ENCODE data around the gene CDH24. TPM values are rescaled to one million over a fixed set of nuclear protein-coding genes. Genes with fewer than 3 reads are reported as not detected.

Gene CDH24
- total and polyA plus RNA-seq, 12 donors: 0.57 to 9.1 (median 1.6) TPM

- TF ChIP-seq CTCF (IDR thresholded peaks at IDR 0.05): no peak
- H3K9me3 ChIP-seq: no peaks in the 10 kb centered on the region
- WGBS, 2 donors: 92 to 96% methylated on average over 10 of the region's 10 CpGs
- peaks cover 0 to 52% (median 22%) of the 10 kb centered on the region in 9 donors for H3K36me3 ChIP-seq
- ATAC-seq: no peak
- intact Hi-C loops (cut with DNase I): no loop called here
- no peaks in the 10 kb centered on the region for H3K27me3 ChIP-seq
- DNase-seq: no peak
- peaks cover 0 to 33% (median 19%) of the 10 kb centered on the region in 9 donors for H3K4me1 ChIP-seq
- no peak overlapping the region for H3K27ac ChIP-seq
- H3K4me3 ChIP-seq: peak overlapping the region in 8 of 10 donors; percentile 72 to 97 (median 83)
These were observed 24.0 kb downstream of the CDH24 start for GRCh38 chr14:23033251-23033727.

DNA sequence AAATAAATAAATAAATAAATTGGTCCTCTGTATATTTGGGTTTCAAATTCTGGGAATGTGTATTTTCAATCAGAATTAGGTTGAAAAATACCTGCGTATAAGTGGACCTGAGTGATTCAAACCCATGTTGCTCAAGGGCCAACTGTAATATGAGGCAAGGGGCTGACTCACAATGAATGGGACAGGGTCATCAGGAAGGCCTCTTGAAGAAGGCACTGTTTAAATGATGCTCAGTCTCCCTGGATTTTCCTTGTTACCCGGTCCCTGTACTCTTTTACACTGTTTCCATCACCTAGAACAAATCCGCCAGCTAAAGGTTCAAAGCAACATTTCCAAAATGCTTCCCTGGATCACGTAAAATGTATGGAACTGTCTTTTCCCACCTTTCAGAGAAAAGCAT lies 26.4 kb downstream of the CDH24 start:
- TF ChIP-seq CTCF (IDR thresholded peaks at IDR 0.05): no peak
- intact Hi-C loops (cut with DNase I): no loop called here

GRCh38 chr14:23028799-23029198 lies 28.5 kb downstream of the CDH24 start:
- ATAC-seq (no peak), DNase-seq (no peak)
- intact Hi-C loops (cut with DNase I): no loop called here
- Histone ChIP-seq H3K36me3 (peaks cover 0 to 94% (median 27%) of the 10 kb centered on the region in 9 donors), H3K9me3 (no peaks in the 10 kb centered on the region), H3K4me1 (peaks cover 0 to 37% (median 16%) of the 10 kb centered on the region in 9 donors), H3K27me3 (no peaks in the 10 kb centered on the region), H3K4me3 (no peak overlapping the region), H3K27ac (no peak overlapping the region)
- TF ChIP-seq CTCF (IDR thresholded peaks at IDR 0.05): no peak
- whole genome bisulfite sequencing, 2 donors: 67 to 87% methylated on average over 2 of the region's 2 CpGs

More for the DNA sequence above, 26.4 kb downstream of the CDH24 start:
- peaks cover 0 to 40% (median 19%) of the 10 kb centered on the region in 9 donors for H3K4me1 ChIP-seq
- 96 to 98% methylated on average over 4 of the region's 4 CpGs for WGBS, 2 donors
- DNase-seq (no peak), ATAC-seq (no peak)
- H3K9me3 ChIP-seq: no peaks in the 10 kb centered on the region
- no peaks in the 10 kb centered on the region for H3K27me3 ChIP-seq
- H3K36me3 ChIP-seq: peaks cover 0 to 76% (median 27%) of the 10 kb centered on the region in 9 donors
- H3K4me3 ChIP-seq: no peak overlapping the region
- H3K27ac ChIP-seq: no peak overlapping the region

DNA sequence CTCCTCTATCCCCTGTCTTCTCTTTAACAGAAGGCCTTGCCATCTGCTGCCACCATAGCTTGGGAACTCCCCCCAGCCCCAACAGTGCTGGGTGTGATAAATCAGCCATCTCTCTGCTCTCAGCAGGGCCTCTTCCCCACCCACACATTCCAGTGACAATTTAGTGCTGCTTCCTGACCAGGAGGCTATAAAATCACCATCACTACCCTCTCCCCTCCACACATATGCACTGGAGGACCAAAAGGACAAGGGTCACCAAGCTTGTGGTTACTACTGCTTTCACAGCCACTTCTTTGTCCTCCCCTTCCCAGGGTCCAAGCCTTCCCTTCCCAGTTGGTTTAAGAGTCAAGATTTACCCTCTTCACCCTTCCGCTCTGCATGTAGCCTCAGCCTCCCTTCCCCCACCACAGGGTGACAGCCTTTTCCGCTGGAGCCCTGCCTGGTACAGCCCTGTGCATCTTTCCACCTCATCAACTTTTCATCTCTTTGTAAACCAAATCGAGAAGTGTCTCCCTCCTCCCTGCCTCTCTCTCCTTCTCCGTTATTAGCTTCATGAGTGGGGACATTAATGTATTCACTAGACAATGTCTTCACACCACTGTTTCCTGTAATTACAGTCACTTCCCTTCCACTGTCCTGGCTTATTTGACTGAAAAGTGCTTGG lies 32.0 kb downstream of the CDH24 start:
- Histone ChIP-seq H3K4me3 (no peak overlapping the region), H3K4me1 (peaks cover 0 to 28% (median 7%) of the 10 kb centered on the region in 9 donors), H3K36me3 (peaks cover 0 to 70% (median 9%) of the 10 kb centered on the region in 9 donors), H3K27ac (no peak overlapping the region), H3K27me3 (no peaks in the 10 kb centered on the region), H3K9me3 (no peaks in the 10 kb centered on the region)
- no peak for ATAC-seq
- no peak for TF ChIP-seq CTCF (IDR thresholded peaks at IDR 0.05)
- DNase-seq: no peak
- WGBS, 2 donors: 65 to 73% methylated on average over 4 of the region's 4 CpGs
- intact Hi-C loops (cut with DNase I): no loop called here

Data from heart right ventricle (tissue), 16 donors.